ENCODE results near the gene LIMA1.
"Not testable (repeated sequence)": the region's sequence is repeated elsewhere in the genome, so short reads cannot be mapped to it uniquely, and the experiment has no call there.

DNA sequence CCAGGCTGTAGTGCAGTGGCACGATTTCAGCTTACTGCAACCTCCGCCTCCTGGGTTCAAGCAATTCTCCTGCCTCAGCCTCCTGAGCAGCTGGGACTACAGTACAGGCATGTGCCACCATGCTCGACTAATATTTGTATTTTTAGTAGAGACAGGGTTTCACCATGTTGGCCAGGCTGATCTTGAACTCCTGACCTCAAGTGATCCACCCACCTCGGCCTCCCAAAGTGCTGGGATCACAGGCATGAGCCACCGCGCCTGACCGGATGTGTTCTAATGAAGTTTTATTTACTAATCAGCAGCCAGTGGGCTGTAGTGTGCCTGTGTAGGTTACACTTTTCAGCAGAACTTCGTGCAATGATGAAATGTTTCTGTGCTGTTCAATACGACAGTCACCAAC, 35.7 kb downstream of the LIMA1 start:
- TF ChIP-seq CTCF (IDR thresholded peaks at IDR 0.05; ENCODE audit: poor library complexity, severe bottlenecking); TAF1 (IDR thresholded peaks at IDR 0.05; ENCODE audit: low read depth): not testable (repeated sequence)

Measured in neural cell (in vitro differentiated cells).